Breast epithelium (tissue), 4 donors: ENCODE measurements around the gene MUS81. TPM values are rescaled to one million over a fixed set of nuclear protein-coding genes. Genes with fewer than 3 reads are reported as not detected.
"Not testable (repeated sequence)": the region's sequence is repeated elsewhere in the genome, so short reads cannot be mapped to it uniquely, and the experiment has no call there.

Experiments used
- DNase-seq, 2 donors: peaks; one replicate each; pipeline ENCODE4 v3.0.0-alpha.2; 2019; ENCODE audit warnings: low spot score in 2 of 2
- H3K27ac ChIP-seq, 2 donors: fragments of 200-600 bp; sonication (generic) in 1 of 2; one replicate each; pipeline ENCODE4 v1.5.1; 2016 to 2019; ENCODE audit warnings: mild to moderate bottlenecking in 1 of 2
- H3K27me3 ChIP-seq, 2 donors: fragments of 200-600 bp; sonication (generic) in 1 of 2; one replicate each; pipeline versions ENCODE4 v1.5.1 to v1.6.0; 2017 to 2019; ENCODE audit warnings: control low read depth in 1 of 2, mild to moderate bottlenecking in 1 of 2
- H3K36me3 ChIP-seq: fragments of 200-600 bp; one replicate; pipeline ENCODE4 v1.5.1; 2019
- H3K4me1 ChIP-seq, 2 donors: fragments of 200-600 bp; sonication (generic); one replicate each; pipeline ENCODE4 v1.5.1; 2016 to 2019; ENCODE audit warnings: control low read depth in 1 of 2
- H3K4me3 ChIP-seq, 3 donors: fragments of 200-600 bp; sonication (generic); 1 replicate in 2 of 3; 2 replicates in 1 of 3; pipeline ENCODE4 v1.5.1; 2016 to 2019; ENCODE audit warnings: mild to moderate bottlenecking in 3 of 3, moderate library complexity in 2 of 3
- H3K9me3 ChIP-seq, 2 donors: fragments of 200-600 bp; sonication (generic) in 1 of 2; one replicate each; pipeline ENCODE4 v1.5.1; 2016 to 2019; ENCODE audit warnings: control low read depth in 1 of 2
- POLR2A ChIP-seq: fragments of 450-650 bp; IDR thresholded peaks from one replicate; pipeline ENCODE4 v1.6.1; 2016; ENCODE audit warnings: antibody characterized with exemption, mild to moderate bottlenecking, moderate library complexity
- POLR2AphosphoS5 ChIP-seq, 3 donors: sonication (generic); formaldehyde crosslinking; IDR thresholded peaks; one replicate each; pipeline ENCODE4 v1.6.1; 2017; ENCODE audit warnings: antibody characterized with exemption in 3 of 3
- intact Hi-C: fragments of 100-400 bp; cut with DNase I; formaldehyde crosslinking; loops from one replicate; pipeline ENCODE4 v1.15.1; 2023; ENCODE audit warnings: low total_unique reads
- total RNA-seq, 3 donors: library from RNA; depleted of rRNA; stranded (reverse); fragments of >200 nt; gene quantifications; one replicate each; pipeline ENCODE4 v1.1.0, GENCODE V29; 2016
- TF ChIP-seq, protein P1 (sequence below), 3 donors: fragments of 450-650 bp; IDR thresholded peaks; one replicate each; pipeline ENCODE4 v1.5.1; 2016 to 2017; ENCODE audit warnings: antibody characterized with exemption in 3 of 3, mild to moderate bottlenecking in 3 of 3, moderate library complexity in 3 of 3

The MUS81 gene
- total RNA-seq, 3 donors from 2014 or later, result 29.8 to 44.6 (median 42.9) TPM

DNA sequence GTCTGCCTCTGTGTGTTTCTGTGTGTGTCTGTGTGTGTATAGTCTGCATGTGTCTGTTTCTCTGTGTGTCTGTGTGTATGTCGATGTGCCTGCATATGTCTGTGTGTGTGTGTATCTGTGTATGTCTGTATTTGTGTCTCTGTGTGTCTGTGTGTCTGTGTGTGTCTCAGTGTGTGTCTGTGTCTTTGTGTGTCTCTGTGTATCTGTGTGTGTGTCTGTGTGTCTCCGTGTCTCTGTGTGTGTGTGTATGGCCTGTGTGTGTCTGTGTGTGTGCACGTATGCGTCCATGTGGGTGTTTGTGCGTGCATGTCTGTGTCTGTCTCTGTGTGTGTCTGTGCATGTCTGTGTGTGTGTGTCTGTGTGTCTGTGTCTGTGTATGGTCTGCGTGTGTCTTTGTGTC is 26.0 kb upstream of the MUS81 start:
- Histone ChIP-seq H3K27ac (no peak overlapping the region), H3K4me3 (peak overlapping the region; percentile 52 to 68 (median 64)), H3K9me3 (no peaks in the 10 kb centered on the region), H3K36me3 (no peaks in the 10 kb centered on the region), H3K4me1 (peaks cover 0 to 4% of the 10 kb centered on the region in 2 donors), H3K27me3 (no peaks in the 10 kb centered on the region)
- no peak for DNase-seq
- intact Hi-C loops, result no loop called here
- TF ChIP-seq POLR2AphosphoS5 (IDR thresholded peaks at IDR 0.05) (no peak), POLR2A (no peak)
- TF ChIP-seq, protein P1, sequence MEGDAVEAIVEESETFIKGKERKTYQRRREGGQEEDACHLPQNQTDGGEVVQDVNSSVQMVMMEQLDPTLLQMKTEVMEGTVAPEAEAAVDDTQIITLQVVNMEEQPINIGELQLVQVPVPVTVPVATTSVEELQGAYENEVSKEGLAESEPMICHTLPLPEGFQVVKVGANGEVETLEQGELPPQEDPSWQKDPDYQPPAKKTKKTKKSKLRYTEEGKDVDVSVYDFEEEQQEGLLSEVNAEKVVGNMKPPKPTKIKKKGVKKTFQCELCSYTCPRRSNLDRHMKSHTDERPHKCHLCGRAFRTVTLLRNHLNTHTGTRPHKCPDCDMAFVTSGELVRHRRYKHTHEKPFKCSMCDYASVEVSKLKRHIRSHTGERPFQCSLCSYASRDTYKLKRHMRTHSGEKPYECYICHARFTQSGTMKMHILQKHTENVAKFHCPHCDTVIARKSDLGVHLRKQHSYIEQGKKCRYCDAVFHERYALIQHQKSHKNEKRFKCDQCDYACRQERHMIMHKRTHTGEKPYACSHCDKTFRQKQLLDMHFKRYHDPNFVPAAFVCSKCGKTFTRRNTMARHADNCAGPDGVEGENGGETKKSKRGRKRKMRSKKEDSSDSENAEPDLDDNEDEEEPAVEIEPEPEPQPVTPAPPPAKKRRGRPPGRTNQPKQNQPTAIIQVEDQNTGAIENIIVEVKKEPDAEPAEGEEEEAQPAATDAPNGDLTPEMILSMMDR (IDR thresholded peaks at IDR 0.05), result no peak

DNA sequence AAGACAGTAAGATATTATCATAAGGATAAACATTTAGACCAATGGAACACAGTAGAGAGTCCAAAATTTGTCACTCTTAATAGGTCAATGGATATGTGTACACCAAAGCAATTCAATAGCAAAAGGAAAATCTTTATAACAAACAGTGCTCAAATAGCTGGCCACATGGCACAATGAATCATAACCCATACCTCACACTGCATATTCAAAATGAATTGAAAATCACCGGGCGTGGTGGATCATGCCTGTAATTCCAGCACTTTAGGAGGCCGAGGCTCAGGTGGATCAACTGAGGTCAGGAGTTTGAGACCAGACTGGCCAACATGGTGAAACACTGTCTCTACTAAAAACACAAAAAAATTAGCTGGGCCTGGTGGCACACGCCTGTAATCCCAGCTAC is 18.1 kb upstream of the MUS81 start:
- DNase-seq, result no peak
- H3K27ac ChIP-seq, result no peak overlapping the region
- intact Hi-C loops, result no loop called here

DNA sequence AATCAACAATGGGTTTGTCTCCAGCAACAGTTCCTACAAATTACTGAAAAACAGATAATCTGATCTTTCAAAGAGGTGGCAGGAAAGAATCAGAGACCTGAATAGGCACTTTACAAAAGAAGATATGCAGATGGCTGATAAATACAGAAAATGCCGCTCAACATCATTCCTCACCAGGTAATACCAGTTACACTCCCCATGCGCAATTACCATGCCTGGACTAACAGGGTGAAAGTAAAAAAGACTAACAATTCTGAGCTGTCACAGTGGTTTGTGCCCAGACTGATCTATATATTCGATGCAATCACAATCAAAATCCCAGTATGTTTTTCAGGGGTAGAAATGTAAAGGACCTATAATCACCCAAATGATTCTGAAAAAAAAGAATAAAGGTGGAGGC is 16.4 kb upstream of the MUS81 start:
- DNase-seq, result no peak
- no peaks in the 10 kb centered on the region for H3K36me3 ChIP-seq
- no peak for TF ChIP-seq POLR2AphosphoS5 (IDR thresholded peaks at IDR 0.05)
- TF ChIP-seq, protein P1 (IDR thresholded peaks at IDR 0.05), result no peak
- no peak for TF ChIP-seq POLR2A
- intact Hi-C loops, result no loop called here
- H3K9me3 ChIP-seq, result no peaks in the 10 kb centered on the region
- no peaks in the 10 kb centered on the region for H3K27me3 ChIP-seq
- no peak overlapping the region for H3K27ac ChIP-seq
- H3K4me3 ChIP-seq, result no peak overlapping the region
- H3K4me1 ChIP-seq, result no peaks in the 10 kb centered on the region

More for the DNA sequence above, 18.1 kb upstream of the MUS81 start:
- H3K36me3 ChIP-seq, result no peaks in the 10 kb centered on the region
- no peaks in the 10 kb centered on the region for H3K4me1 ChIP-seq
- no peak overlapping the region for H3K4me3 ChIP-seq
- H3K9me3 ChIP-seq, result no peaks in the 10 kb centered on the region
- TF ChIP-seq POLR2AphosphoS5 (IDR thresholded peaks at IDR 0.05), result no peak
- no peak for TF ChIP-seq POLR2A
- TF ChIP-seq, protein P1 (IDR thresholded peaks at IDR 0.05), result no peak
- H3K27me3 ChIP-seq, result no peaks in the 10 kb centered on the region

DNA sequence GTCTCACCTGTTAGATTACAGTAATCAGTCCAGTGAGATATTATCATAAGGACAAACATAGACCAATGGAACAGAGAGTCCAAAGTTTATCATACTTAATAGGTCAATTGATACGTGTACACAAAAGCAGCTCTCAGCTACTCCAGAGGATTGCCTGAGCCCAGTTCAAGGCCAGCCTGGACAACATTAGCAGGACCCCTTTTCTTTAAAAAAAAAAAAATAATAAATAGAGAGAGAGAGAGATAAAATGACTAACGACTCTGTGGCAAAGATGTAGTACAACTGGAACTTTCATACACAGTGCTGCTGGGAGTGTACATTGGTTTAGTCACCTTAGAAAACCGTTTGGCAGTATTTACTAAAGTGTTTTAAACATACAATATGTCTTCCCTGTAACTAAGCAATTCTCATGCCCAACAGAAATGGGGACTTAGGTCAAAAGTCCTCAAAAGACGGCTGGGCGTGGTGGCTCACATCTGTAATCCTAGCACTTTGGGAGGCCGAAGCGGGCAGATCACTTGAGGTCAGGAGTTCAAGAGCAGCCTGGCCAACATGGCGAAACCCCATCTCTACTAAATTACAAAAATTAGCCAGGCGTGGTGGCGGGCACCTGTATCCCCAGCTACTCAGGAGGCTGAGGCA is 15.9 kb upstream of the MUS81 start:
- intact Hi-C loops, result no loop called here
- no peaks in the 10 kb centered on the region for H3K9me3 ChIP-seq
- H3K36me3 ChIP-seq, result no peaks in the 10 kb centered on the region
- H3K4me1 ChIP-seq, result no peaks in the 10 kb centered on the region
- no peak overlapping the region for H3K4me3 ChIP-seq
- no peak overlapping the region for H3K27ac ChIP-seq
- H3K27me3 ChIP-seq, result no peaks in the 10 kb centered on the region
- DNase-seq, result no peak
- TF ChIP-seq POLR2AphosphoS5 (IDR thresholded peaks at IDR 0.05) (no peak), POLR2A (no peak)
- TF ChIP-seq, protein P1 (IDR thresholded peaks at IDR 0.05), result no peak

DNA sequence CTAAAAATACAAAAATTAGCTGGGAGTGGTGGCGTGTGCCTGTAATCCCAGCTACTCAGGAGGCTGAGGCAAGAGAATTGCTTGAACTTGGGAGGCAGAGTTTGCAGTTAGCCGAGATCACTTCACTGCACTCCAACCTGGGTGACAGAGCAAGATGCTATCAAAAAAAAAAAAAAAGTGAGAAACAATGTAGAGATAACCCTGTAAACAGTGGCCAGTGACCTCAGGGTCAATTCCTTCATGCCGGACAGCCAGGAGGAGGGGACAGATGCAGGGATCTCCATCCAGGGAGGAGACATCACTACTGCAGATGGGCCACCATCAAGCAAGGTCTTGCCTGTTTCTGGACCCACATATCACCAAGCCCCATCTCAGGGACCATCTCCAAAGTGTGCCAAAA is 12.5 kb upstream of the MUS81 start:
- Histone ChIP-seq H3K27me3 (no peaks in the 10 kb centered on the region), H3K4me1 (no peaks in the 10 kb centered on the region), H3K9me3 (peaks cover 0 to 8% of the 10 kb centered on the region in 2 donors), H3K4me3 (no peak overlapping the region), H3K36me3 (no peaks in the 10 kb centered on the region), H3K27ac (no peak overlapping the region)
- intact Hi-C loops, result loop anchor here (5.0 kb wide), 1 partner anchor 695 kb away; no protein-coding TSS in a partner anchor
- DNase-seq, result no peak
- TF ChIP-seq, protein P1 (IDR thresholded peaks at IDR 0.05), result no peak

DNA sequence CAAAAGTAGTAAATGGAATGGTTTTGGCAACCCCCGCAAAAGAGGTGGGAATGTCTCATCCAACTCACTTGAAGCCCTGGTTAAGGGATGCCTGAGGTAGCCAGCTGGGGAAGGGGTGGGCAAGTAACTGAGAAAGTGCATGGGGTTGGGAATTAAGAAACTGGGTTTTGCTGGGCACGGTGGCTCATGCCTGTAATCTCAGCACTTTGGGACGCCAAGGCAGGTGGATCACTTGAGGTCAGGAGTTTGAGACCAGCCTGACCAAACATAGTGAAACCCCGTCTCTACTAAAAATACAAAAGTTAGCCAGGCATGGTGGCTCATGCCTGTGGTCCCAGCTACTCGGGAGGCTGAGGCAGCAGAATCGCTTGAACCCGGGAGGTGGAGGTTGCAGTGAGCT is 11.5 kb upstream of the MUS81 start:
- H3K27me3 ChIP-seq, H3K4me3 ChIP-seq, H3K4me1 ChIP-seq, H3K9me3 ChIP-seq, DNase-seq, H3K27ac ChIP-seq, H3K36me3 ChIP-seq: not testable (repeated sequence)
- intact Hi-C loops, result loop anchor here (5.0 kb wide), 1 partner anchor 696 kb away; no protein-coding TSS in a partner anchor
